GM21423 (cell line): Measurements from ENCODE around the gene CHD9.

Experiments
- ATAC-seq: cut with Tn5 transposase; IDR thresholded peaks from one replicate; pipeline ENCODE4 v1.9.1; 2021; ENCODE audit warnings: mild to moderate bottlenecking, moderate library complexity; ENCODE audit not compliant: unreplicated experiment

The CHD9 gene

GRCh38 chr16:53191413-53191812 is 136.6 kb downstream of the CHD9 start:
- ATAC-seq: no peak

GRCh38 chr16:53198933-53199332 is 144.1 kb downstream of the CHD9 start:
- no peak for ATAC-seq

- no peak for ATAC-seq
Observed at GRCh38 chr16:53201900-53202299, 147.1 kb downstream of the CHD9 start.

- ATAC-seq: no peak
Observed at GRCh38 chr16:53202398-53202797, 147.6 kb downstream of the CHD9 start.

GRCh38 chr16:53207810-53208752 is 153.3 kb downstream of the CHD9 start:
- ATAC-seq: peak; percentile 80

- ATAC-seq: no peak
Observed at GRCh38 chr16:53209429-53209828, 154.6 kb downstream of the CHD9 start.

GRCh38 chr16:53209877-53210276 is 155.1 kb downstream of the CHD9 start:
- no peak for ATAC-seq

GRCh38 chr16:53211253-53211652 is 156.5 kb downstream of the CHD9 start:
- no peak for ATAC-seq

GRCh38 chr16:53212893-53213223 is 158.1 kb downstream of the CHD9 start:
- no peak for ATAC-seq

- no peak for ATAC-seq
Observed at GRCh38 chr16:53213542-53213941, 158.8 kb downstream of the CHD9 start.

- no peak for ATAC-seq
Observed at GRCh38 chr16:53216798-53217197, 162.0 kb downstream of the CHD9 start.

GRCh38 chr16:53219371-53219770 is 164.6 kb downstream of the CHD9 start:
- no peak for ATAC-seq

- no peak for ATAC-seq
Observed at GRCh38 chr16:53219795-53220454, 165.1 kb downstream of the CHD9 start.

- peak; percentile 41 for ATAC-seq
Observed at GRCh38 chr16:53220585-53220984, 165.8 kb downstream of the CHD9 start.

- ATAC-seq: no peak
Observed at GRCh38 chr16:53224951-53225533, 170.3 kb downstream of the CHD9 start.

GRCh38 chr16:53232826-53233529 is 178.2 kb downstream of the CHD9 start:
- no peak for ATAC-seq

- ATAC-seq: no peak
Observed at GRCh38 chr16:53234836-53235235, 180.0 kb downstream of the CHD9 start.

GRCh38 chr16:53235851-53236250 is 181.1 kb downstream of the CHD9 start:
- no peak for ATAC-seq

- ATAC-seq: no peak
Observed at GRCh38 chr16:53249331-53249730, 194.5 kb downstream of the CHD9 start.

- ATAC-seq: no peak
Observed at GRCh38 chr16:53257001-53257400, 202.2 kb downstream of the CHD9 start.

GRCh38 chr16:53258809-53259208 is 204.0 kb downstream of the CHD9 start:
- no peak for ATAC-seq
